Upper lobe of left lung (tissue), 4 donors: Measurements from ENCODE around the gene SLC23A2.

Source experiments
- CTCF ChIP-seq, 6 experiments: fragments of 450-650 bp in 4 of 6; fragments of 200-600 bp in 2 of 6; sonication (generic) in 2 of 6; IDR thresholded peaks; one replicate each; pipeline ENCODE4 v1.5.1; 2016 to 2019; ENCODE audit warnings: antibody characterized with exemption in 6 of 6
- EP300 ChIP-seq, 4 donors: sonication (generic); formaldehyde crosslinking; IDR thresholded peaks; one replicate each; pipeline ENCODE4 v1.5.1; 2017; ENCODE audit warnings: antibody characterized with exemption in 4 of 4, control low read depth in 2 of 4
- POLR2A ChIP-seq, 4 donors: fragments of 450-650 bp; IDR thresholded peaks; one replicate each; pipeline ENCODE4 v1.5.1; 2016 to 2017; ENCODE audit warnings: antibody characterized with exemption in 4 of 4, mild to moderate bottlenecking in 2 of 4
- POLR2AphosphoS5 ChIP-seq, 2 donors: sonication (generic); formaldehyde crosslinking; IDR thresholded peaks; one replicate each; pipeline ENCODE4 v1.5.1; 2017; ENCODE audit warnings: antibody characterized with exemption in 2 of 2

GRCh38 chr20:4853004-4853403 is 148.3 kb downstream of the SLC23A2 start:
- TF ChIP-seq CTCF (IDR thresholded peaks at IDR 0.05) (no peak), POLR2A (IDR thresholded peaks at IDR 0.05) (no peak), EP300 (IDR thresholded peaks at IDR 0.05) (no peak), POLR2AphosphoS5 (IDR thresholded peaks at IDR 0.05) (no peak)
